Stimulated activated CD4-positive, alpha-beta T cell treated with anti-CD3 and anti-CD28 coated beads, Interleukin-4, amount 100 ng/mL, for 24 hours (primary cell): ENCODE measurements around the gene MPPED1.

Experiments used
- DNase-seq: peaks from one replicate; pipeline ENCODE4 v3.0.0-alpha.2; 2020

MPPED1 gene

DNA sequence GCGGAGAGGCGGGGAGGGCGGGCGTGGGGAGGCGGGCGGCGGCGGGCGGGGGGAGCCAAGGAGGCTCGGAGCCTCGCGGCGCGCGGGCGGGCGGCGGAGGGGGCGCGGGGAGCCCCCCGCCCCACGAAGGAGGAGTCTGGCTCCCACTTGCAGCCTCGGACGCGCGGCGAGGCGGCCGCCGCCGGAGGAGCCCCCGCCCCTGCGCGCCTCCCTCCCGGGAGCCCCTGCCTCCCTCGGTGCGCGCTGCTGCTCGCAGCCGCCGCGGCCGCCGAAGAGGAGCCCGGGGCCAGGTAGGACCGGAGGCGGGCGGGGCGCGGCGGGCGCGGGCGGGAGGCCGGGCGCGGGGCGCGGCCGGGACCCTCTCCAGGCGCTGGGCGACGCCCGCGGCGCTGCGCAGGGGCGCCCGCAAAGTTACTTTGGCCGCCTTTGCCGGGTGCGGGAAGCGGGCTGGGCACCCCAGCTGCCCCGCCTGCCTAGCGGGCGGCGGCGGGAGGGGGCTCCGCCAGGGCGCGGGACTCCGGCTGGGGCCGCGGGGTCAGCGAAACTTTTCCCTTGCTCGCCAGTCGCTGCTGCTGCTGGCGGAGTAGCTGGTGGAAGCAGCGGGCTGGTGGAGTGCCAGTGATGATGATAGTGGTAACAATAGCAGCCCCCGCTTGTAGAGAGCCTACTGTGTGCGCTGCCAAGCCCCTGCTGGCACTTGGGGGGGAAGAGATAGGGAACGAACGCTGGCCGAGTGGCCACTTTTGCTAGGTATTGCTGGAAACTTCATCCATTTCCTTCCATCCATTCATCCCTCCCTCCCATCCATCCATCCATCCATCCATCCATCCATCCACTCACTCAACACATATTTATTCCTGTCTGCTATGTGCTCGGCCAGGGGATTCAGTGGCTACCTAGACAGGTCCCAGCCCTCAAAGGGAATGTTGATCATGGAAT lies at the start of gene MPPED1:
TSS of gene MPPED1 (plus strand) at position 146 of the 939 bp plus-strand sequence. CDS start 12,972 bp downstream, outside the sequence.
- DNase-seq: no peak

GRCh38 chr22:43363315-43364168 lies 48.3 kb upstream of the MPPED1 start:
- DNase-seq: no peak

- no peak for DNase-seq
Observed at GRCh38 chr22:43364169-43364435, 47.7 kb upstream of the MPPED1 start.

- no peak for DNase-seq
Observed at GRCh38 chr22:43365715-43366440, 45.9 kb upstream of the MPPED1 start.

GRCh38 chr22:43370036-43370435 lies 41.8 kb upstream of the MPPED1 start:
- DNase-seq: no peak

DNA sequence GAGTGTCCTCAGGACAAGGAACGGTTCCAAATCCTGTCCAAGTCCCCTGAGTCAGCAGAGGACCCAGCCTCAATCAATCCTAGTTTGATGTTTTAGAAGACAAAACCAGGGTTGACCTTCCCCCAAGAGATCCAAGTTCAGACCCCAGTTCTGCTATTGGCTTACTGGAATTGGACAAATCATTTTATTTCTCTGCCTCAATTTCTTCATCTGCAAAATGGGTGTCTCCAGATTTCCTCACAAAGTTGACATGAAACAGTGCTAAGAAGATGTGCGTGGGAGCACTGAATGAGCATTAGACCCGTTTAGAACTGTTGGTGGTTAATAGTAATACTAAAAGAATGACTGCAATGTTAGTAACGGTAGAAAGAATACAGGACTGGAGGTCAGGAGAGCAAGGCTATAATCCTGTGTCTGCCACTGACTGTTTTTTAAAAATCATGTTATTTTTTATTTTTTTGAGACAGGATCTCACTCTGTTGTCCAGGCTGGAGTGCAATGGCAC lies 35.8 kb upstream of the MPPED1 start:
- no peak for DNase-seq

DNA sequence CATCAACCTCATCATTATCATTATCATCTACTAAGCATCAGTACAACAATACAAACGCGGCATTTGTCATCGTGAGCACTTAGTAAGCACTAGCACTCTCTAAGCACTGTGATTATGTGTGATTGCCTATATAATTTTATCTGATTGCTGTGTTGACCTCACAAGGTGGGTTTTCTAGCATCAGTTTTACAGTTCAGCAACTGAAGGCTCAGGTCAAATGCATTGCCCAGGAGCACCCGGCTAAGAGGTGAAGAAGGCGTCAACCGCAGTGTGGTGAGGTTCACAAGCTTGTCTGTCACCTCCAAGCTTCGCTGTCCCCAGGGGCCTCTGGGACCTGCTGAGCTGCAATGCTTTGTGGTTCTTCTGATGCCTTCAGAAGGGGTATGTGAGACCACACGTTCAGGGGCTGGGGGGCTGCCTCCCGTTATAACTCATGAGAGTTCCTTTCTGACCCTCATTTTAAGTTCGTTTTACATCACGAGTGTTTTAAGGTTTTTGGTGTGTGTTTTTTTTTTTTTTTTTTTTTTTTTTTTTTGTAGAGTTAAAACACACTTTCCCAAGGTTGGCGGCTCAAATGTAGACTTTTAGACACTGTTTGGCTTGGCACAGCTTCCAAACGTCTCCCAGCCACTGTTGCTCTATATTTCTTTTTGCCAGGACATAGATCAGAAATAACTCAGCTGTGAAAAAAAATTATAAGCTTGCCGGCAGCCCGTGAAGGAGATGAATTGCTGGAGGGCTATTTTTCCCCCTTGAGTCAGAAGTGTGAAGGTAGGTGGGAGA lies 34.9 kb upstream of the MPPED1 start:
- no peak for DNase-seq

DNA sequence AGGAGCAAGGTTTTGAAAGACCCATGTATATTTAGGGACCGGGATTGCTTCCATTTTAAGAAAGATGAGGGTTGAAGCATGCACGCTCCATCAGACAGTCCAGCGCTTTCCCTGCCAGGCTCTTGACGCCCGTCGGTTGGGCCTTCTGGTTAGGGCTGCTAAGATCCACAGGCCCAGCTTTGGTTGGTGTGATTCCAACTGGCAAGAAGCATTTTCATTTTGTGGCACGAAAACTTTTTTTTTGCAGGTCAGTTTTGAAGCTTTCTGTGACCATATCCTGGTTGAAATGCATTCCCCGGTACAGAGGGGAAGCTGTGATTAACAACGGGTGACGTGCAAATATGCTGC lies 34.3 kb upstream of the MPPED1 start:
- DNase-seq: no peak

DNA sequence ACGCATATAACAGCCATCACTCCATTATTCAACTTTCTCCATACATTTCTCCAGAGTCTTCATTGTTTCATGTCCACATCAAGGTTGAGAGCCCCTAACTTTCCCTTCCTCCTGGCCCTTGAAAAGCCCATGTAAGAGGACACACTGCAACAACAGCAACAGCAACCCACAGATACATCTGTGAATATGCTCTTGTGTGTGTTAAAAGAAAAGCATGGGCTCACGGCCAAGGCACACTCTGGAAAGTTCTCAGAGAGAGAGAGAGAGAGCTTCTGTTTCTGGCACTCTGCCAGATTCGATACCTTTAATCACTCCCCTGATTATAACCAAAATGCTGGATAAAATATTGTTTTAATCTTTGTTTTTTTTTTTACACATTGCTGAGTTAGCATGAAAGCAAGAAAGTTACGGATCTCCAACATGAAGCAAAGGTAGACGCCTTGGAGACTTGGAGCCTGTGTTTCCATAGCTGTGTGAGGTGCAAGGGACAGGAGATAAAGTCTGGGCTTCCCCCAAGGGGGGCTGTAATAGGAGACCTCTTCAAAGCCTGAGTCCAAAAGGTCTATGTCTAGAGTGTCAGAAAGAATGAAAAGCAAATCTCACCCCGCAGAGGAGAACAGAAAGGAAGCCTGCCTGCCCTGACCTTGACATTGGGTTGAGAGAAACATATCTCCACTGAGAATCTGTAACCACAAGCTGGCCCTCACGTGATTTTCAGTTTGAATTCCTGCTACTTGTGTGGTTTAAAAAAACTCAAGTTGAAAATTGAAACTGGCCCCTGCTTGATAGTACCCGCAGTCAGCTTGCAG lies 33.7 kb upstream of the MPPED1 start:
- no peak for DNase-seq

GRCh38 chr22:43381693-43382092 lies 30.1 kb upstream of the MPPED1 start:
- DNase-seq: no peak

GRCh38 chr22:43384863-43385262 lies 27.0 kb upstream of the MPPED1 start:
- no peak for DNase-seq

DNA sequence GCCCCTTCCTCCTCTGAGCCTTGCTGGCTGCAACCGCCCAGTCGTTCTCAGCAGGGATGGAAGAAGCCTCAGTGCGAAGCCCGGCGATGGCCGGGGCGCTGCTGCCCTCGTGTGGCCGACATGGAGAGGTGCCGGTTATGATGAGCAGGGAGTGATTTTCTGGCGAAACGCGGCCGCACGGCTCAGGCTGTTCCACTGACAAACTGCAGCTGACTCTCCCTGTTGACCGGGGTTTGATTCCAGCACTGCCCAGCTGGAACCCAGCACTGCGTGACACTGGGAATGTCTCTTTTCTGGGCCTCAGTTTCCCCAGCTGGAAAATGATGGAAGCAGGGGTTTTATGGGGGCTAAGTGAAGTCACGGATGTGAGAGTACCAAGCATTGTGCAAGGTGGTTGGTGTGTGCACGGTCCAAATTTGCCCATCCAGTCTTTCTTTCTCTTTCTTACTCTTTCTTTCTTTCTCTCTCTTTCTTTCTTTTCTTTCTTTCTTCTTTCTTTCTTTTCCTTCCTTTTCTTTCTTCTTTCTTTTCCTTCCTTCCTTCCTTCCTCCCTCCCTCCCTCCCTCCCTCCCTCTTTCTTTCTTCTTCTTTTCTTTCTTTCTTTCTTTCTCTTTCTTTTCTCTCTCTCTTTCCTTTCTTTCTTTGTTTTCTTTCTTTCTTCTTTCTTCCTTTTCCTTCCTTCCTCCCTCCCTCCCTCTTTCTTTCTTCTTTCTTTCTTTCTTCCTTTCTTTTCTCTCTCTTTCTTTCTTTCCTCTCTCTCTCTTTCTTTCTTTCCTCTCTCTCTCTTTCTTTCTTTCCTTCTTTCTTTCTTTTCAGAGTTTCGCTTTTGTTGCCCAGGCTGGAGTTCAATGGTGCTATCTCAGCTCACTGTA lies 25.8 kb upstream of the MPPED1 start:
- peak; percentile 74 for DNase-seq

DNA sequence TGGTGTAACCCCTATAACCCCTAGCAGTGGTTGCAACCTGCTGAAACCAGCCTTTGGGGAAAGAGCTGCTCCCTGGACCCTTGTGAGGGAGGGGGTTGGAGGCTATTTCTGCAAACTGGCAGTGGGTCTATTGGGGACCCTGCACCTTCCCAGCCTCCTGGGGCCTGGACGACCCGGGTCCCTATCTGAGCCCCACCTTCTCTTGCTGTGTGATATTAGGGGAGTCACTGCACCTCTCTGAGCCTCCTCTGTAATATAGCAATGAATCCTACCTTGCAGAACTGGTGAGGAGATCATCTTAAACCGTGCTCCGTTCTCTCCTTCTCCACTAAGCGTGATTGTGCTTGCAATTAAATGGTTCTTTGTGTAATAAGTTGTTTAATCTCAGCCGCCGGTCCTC lies 24.0 kb upstream of the MPPED1 start:
- no peak for DNase-seq

GRCh38 chr22:43388420-43388851 lies 23.4 kb upstream of the MPPED1 start:
- peak; percentile 75 for DNase-seq

DNA sequence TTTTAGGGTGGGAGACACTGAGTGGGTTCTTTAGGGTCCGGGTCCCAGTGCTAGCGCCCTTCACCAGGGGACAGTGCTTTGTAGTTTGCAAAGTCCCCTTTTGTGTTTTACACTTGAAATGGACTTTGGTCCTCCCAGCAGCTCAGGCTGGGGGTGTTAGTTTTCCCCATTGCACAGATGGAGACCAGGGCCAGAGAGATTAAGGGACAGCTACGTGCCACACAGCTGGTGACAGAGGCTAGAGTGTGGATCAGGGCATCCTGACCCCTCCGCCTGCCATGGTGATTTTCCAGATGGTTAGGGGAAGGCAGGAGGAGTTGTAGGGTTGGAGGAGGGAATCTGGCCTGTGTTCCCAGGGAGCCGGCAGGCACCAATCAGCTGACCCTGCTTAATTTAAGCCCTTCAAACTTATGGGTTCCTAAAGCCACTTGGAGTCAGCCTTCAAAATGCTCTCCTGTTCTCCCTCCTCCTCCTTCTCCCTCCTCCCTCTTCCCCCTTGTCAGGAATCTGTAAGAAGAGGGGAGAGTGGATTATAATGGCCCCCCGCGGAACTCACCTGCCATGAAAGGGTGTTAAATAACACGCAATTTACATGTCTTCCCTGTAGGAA lies 22.5 kb upstream of the MPPED1 start:
- DNase-seq: no peak

DNA sequence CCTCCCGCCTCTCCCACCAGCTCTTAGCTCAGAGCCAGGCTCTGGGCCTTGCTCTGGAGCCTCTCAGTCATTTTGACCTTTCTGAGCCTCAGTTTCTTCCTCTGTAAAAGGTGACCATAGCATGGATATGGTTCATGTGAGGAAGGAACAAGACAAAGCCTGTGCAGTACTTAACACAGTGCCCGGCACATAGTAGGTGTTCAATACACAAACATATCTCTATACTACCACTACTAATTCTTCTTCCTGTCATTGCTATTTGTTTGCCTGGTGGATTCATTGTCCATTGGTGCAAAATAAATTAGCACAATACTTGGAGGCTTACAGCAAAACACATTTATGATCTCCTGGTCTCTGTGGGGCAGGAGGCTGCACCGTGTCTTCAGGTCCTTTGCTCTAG lies 21.6 kb upstream of the MPPED1 start:
- DNase-seq: no peak

DNA sequence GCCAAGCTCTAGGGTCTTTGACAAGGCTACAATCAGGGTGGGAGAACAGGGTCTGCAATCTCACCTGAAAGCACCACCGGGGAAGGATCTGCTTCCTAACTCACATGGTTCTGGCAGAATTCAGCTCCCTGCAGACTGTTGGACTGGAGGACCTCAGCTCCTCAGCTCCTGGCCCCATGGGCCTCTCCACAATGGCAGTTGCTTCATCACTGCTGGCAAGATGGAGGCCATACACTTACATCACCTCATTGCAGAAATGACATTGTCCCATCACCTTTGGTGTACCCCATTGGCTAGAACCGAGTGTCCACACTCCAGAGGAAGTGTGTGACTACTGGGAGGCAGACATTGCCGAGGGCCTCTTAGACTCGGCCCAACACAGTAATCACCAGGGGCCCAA lies 20.9 kb upstream of the MPPED1 start:
- DNase-seq: no peak

- no peak for DNase-seq
Observed at GRCh38 chr22:43391306-43391705, 20.5 kb upstream of the MPPED1 start.

GRCh38 chr22:43392385-43392989 lies 19.3 kb upstream of the MPPED1 start:
- DNase-seq: no peak
